Ishikawa (cell line): ENCODE data around the gene NOG.

ENCODE experiments used
- CEBPB ChIP-seq: IDR thresholded peaks from 2 replicates; pipeline ENCODE4 v1.6.1; 2012
- CREB1 ChIP-seq: IDR thresholded peaks from 2 replicates; pipeline ENCODE4 v1.6.1; 2012; ENCODE audit warnings: low read depth
- EGR1 ChIP-seq: IDR thresholded peaks from 2 replicates; pipeline ENCODE4 v1.6.1; 2012
- EP300 ChIP-seq: IDR thresholded peaks from 2 replicates; pipeline ENCODE4 v1.6.1; 2012; ENCODE audit warnings: borderline replicate concordance
- FOXM1 ChIP-seq: IDR thresholded peaks from 2 replicates; pipeline ENCODE4 v1.6.1; 2012; ENCODE audit warnings: low read depth, borderline replicate concordance
- MAX ChIP-seq: IDR thresholded peaks from 2 replicates; pipeline ENCODE4 v1.6.1; 2012
- NFIC ChIP-seq: IDR thresholded peaks from 2 replicates; pipeline ENCODE4 v1.6.1; 2012
- RAD21 ChIP-seq: IDR thresholded peaks from 2 replicates; pipeline ENCODE4 v1.6.1; 2012; ENCODE audit warnings: low read depth
- REST ChIP-seq: IDR thresholded peaks from 2 replicates; pipeline ENCODE4 v1.6.1; 2012; ENCODE audit warnings: low read depth, mild to moderate bottlenecking
- TAF1 ChIP-seq: IDR thresholded peaks from 2 replicates; pipeline ENCODE4 v1.6.1; 2012; ENCODE audit warnings: low read depth, mild to moderate bottlenecking
- TCF12 ChIP-seq: IDR thresholded peaks from 2 replicates; pipeline ENCODE4 v1.6.1; 2012; ENCODE audit warnings: low read depth
- TEAD4 ChIP-seq: IDR thresholded peaks from 2 replicates; pipeline ENCODE4 v1.6.1; 2012
- USF1 ChIP-seq: IDR thresholded peaks from 2 replicates; pipeline ENCODE4 v1.6.1; 2012
- YY1 ChIP-seq: IDR thresholded peaks from 2 replicates; pipeline ENCODE4 v1.6.1; 2012; ENCODE audit warnings: low read depth
- ZBTB7A ChIP-seq: IDR thresholded peaks from 2 replicates; pipeline ENCODE4 v1.6.1; 2012; ENCODE audit warnings: low read depth

Gene NOG

GRCh38 chr17:56595108-56595418 is 1.6 kb downstream of the NOG start:
- TF ChIP-seq CREB1, result no peak

- TF ChIP-seq REST, result no peak
Observed at GRCh38 chr17:56595831-56596690, 2.6 kb downstream of the NOG start.

- TF ChIP-seq REST (no peak), NFIC (no peak), ZBTB7A (no peak), USF1 (no peak), RAD21 (no peak), TCF12 (no peak), CREB1 (no peak), EGR1 (no peak), TAF1 (no peak), FOXM1 (no peak), YY1 (no peak), CEBPB (no peak), EP300 (no peak)
Observed at GRCh38 chr17:56596691-56597494, 3.4 kb downstream of the NOG start.

- TF ChIP-seq EP300 (no peak), USF1 (no peak), NFIC (no peak), EGR1 (no peak), REST (no peak), YY1 (no peak), TAF1 (no peak), RAD21 (no peak), TCF12 (no peak), CEBPB (no peak), MAX (no peak), FOXM1 (no peak), CREB1 (no peak), ZBTB7A (no peak), TEAD4 (no peak)
Observed at GRCh38 chr17:56597495-56597990, 4.0 kb downstream of the NOG start.
